GM15510 (cell line): ENCODE results near the gene AGPAT3.

Experiments
- POLR2A ChIP-seq: IDR thresholded peaks from 3 replicates; pipeline ENCODE4 v1.6.1; 2011; ENCODE audit warnings: borderline replicate concordance; ENCODE audit not compliant: insufficient read length; ENCODE audit errors: extremely low read depth

AGPAT3 gene

DNA sequence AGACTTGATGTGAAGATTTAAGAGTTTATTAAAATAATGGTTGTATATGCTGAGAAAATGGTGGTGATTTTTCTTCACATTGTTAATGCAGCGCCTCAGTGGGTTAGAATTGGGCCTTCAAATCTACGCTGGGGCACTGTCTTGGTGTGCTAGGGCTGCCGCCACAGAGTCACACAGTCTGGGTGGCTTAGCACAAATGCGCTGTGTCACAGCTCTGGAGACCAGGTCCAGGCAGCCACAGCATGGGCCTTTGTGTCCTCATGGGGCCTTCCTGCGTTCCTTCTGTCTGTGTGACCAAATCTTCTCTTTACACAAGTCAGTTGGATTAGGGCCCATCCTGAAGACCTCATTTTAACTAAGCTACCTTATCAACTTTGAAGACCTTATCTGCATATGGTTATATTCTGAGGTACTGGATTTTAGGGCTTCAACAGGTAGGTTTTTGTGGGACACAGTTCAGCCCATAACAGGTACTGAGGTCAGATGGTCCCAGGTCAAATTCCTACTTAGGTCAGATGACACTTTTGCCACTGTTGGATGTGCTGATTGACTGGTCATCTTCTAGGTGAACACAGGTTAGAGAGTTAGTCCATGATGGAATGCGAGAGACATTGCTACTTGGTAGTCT lies 164.6 kb downstream of the AGPAT3 start:
- TF ChIP-seq POLR2A = no peak

DNA sequence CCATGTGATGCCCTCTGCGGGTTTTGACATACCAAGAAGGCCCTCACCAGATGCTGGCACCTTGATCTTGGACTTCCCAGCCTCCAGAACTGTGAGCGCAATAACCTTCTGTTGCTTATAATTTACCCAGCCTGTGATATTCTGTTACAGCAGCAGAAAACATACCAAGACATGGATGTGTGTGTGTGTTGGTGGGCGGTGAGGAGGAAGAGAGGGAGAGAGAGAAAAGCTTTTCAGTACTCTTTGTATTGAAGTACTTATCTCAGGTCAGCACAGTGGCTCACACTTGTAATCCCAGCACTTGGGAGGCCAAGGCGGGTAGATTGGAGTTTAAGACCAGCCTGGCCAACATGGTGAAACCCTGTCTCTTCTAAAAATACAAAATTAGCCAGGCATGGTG lies 170.2 kb downstream of the AGPAT3 start:
- TF ChIP-seq POLR2A = no peak
